Stimulated activated CD4-positive, alpha-beta T cell treated with anti-CD3 and anti-CD28 coated beads, TNF-alpha, amount 100 ng/mL, for 48 hours (primary cell): ENCODE data around the gene CYS1.
"Not testable (repeated sequence)": the region's sequence is repeated elsewhere in the genome, so short reads cannot be mapped to it uniquely, and the experiment has no call there.

ENCODE experiments used
- DNase-seq, 3 donors: peaks; one replicate each; pipeline ENCODE4 v3.0.0-alpha.2; 2020; ENCODE audit warnings: low read depth in 3 of 3

The CYS1 gene, protein sequence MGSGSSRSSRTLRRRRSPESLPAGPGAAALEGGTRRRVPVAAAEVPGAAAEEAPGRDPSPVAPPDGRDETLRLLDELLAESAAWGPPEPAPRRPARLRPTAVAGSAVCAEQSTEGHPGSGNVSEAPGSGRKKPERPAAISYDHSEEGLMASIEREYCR

DNA sequence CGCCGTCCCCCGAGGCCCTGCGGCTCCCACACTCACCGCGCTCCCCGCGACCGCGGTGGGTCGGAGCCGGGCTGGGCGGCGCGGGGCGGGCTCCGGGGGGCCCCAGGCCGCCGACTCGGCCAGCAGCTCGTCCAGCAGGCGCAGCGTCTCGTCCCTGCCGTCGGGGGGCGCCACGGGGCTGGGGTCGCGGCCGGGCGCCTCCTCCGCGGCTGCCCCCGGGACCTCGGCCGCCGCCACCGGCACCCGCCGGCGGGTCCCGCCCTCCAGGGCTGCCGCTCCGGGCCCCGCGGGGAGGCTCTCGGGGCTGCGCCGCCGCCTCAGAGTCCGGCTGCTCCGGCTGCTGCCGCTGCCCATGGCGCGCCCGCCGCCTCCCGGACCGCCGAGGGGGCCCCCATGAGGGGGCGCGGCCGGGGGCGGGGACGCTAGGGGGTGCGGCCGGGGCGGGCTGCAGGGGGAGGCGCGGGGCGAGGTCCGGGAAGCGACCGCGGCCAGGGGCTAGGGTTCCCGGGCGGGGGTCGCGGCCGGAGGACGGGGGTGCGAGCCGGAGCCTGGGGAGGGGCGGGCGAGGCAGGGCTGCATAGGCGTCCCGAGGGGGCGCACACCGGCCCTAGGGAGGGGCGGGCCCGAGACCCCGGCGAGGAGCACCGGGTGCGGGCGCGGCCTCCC, at the start of gene CYS1:
Gene CYS1 (minus strand): TSS at position 542 of the 666 bp plus-strand sequence. CDS start 188 bp downstream, at position 354.
- DNase-seq: no peak

DNA sequence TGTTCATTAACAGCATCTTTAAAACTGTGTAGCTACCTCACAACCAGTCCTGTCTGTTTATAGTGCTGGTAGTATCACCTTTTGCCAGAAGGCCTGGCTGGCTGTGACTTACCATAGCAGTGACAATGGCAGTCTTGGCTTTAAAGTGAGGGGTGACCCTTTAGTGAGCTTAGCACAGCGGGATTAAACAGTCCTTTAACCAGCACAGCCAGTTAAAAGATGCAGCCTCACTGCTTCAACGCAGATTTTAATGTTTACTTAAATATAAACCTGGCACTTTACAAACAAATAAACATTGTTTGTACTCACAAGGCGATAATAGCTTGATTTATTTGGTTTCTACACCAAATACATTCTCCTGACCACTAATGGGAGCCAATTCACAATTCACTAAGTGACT, 49.3 kb upstream of the CYS1 start:
- DNase-seq: no peak

DNA sequence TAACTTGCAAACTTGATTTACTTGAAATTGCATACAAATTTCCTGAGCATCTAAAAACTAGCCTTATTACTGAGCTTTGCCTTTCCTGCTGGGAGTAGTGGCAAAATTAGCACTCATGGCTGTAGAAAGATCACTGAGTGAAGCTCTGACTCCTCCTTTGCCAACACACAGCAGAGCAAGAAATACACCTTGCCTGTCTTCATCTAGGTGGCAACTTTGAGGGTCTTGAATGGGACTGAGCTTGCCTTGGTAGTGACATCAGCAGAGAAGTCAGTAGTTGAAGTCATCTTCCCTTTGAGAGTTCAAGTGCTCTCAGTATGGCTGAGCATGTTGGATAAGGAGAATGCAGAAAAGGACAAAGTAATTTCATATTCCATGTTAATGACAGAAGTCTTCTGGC, 48.2 kb upstream of the CYS1 start:
- no peak for DNase-seq

GRCh38 chr2:10126632-10127026, 46.4 kb upstream of the CYS1 start:
- no peak for DNase-seq

DNA sequence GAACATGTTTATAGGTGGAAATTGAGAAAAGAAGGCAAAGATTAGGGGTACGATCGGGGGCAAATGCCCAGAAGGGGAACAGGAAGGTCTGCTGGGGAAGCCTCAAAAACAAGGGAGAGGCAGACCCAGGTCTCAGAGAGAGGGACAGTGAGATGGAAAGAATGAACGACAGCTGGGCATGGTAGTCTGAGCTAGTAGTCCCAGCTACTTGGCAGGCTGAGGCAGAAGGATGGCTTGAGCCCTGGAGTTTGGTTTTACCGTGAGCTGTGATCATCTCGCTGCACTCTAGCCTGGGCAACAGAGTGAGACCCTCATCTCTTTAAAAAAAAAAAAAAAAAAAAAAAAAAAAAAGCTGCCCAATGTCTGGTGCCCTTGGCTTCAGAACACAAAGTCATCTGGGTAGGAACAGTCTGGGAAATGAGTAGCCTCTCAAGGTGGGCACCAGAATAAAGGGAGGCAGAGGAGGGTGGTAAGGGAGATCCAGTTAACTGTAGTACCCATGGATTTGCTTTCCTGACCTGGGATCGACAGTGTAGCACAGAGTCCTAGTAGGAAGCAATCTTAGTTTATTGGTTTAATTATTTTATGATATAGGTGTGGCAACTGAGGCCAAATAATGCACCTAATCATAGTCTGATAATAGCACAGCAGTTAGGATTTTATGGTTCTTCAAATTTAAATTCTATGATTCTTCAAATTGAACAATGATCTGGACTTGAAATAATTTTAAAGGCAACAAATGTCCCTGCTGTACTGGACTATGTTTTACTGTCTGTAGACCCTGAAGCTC, 45.8 kb upstream of the CYS1 start:
- DNase-seq: no peak

DNA sequence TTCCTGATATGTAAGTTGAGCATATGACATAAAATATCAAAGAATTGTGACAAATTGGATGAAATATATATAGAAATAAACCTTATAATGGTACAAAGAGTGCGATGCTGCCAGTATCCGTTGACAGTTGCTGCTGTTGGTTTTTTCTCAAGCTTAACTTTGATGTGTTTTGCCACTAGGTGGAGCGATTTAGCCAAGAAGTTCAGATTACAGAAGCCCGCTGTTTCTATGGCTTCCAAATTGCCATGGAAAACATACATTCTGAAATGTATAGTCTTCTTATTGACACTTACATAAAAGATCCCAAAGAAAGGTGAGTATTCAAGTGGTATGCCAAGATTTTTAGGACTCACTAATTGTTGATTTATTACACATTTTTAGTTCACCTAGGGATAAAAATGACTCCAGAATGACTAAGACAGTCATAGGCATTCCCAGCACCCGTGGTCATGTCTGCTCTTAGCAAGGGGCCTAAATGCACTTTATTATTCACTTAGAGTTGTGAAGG, 44.4 kb upstream of the CYS1 start:
- DNase-seq: no peak

DNA sequence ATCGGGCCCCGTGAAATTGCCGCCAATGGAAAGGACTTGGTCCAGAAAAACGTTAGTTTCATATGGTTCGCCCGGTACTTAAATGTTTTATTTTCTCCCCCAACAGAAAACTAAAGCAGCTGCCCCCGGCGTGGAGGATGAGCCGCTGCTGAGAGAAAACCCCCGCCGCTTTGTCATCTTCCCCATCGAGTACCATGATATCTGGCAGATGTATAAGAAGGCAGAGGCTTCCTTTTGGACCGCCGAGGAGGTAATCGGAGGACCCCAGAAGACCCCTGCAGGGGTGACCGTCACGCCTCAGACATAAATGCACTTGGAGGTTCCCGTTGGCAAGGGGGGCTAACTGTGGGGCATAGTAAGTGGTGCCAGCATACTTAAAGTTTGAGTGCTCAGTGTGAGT, 43.1 kb upstream of the CYS1 start:
- DNase-seq: no peak

- peak; percentile 83 to 96 (median 94) for DNase-seq
Measured at GRCh38 chr2:10122500-10123280, 42.5 kb upstream of the CYS1 start, which contains the start of gene RRM2. RRM2 (plus strand) TSS chr2:10122739; CDS start chr2:10122799, 60 bp downstream.

- DNase-seq: no peak
Measured at GRCh38 chr2:10120877-10121574, 40.8 kb upstream of the CYS1 start.

DNA sequence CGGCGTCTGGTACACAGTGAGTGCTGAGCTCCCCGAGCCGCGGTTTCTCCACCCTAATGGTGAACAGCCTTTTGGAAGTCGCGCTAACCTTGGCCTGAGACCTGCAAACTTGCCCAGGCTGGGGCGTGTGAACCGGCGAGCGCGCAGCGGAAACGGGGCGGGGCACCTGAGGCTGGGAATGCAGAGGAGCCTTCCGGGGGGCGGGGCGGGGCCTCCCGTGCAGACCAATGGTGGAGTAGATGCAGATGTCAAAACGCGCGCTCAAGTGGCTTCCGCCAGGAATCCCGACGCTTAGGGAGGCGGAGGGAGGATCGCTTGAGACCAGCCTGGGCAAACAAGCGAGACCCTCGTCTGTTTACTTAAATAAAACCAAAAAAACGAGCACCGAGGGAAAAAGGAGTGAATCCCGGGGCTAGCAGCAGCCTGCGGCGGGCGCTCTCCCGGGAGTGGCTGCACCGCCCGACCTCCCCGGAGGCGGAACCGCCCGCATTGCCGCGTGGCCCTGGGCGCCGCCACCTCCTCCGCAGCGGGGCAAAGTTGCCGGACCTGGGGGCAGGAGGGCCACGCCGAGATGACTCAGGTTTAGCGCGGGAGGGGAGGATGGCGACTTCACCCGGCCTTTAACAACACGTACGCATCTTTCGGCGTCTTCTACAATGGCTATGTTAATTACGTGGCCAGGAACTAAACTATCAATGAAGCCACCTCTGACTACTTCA, 40.1 kb upstream of the CYS1 start:
- DNase-seq: peak; percentile 91 to 95 (median 95)

GRCh38 chr2:10119601-10120157, 39.5 kb upstream of the CYS1 start:
- no peak for DNase-seq

GRCh38 chr2:10119027-10119325, 38.8 kb upstream of the CYS1 start:
- no peak for DNase-seq

GRCh38 chr2:10109311-10109710, 29.1 kb upstream of the CYS1 start:
- DNase-seq: no peak

DNA sequence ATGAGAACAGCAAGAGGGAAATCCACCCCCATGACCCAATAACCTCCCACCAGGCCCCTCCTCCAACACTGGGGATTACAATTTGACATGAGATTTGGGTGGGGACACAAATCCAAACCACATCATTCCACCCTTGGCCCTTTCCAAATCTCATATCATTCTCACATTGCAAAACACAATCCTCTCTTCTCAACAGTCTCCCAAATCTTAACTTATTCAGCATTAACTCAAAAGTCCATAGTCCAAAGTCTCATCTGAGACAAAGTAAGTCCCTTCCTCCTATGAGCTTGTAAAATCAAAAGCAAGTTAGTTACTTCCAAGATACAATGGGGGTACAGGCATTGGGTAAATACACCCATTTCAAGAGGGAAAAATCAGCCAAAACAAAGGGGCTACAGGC, 24.7 kb upstream of the CYS1 start:
- DNase-seq: not testable (repeated sequence)

DNA sequence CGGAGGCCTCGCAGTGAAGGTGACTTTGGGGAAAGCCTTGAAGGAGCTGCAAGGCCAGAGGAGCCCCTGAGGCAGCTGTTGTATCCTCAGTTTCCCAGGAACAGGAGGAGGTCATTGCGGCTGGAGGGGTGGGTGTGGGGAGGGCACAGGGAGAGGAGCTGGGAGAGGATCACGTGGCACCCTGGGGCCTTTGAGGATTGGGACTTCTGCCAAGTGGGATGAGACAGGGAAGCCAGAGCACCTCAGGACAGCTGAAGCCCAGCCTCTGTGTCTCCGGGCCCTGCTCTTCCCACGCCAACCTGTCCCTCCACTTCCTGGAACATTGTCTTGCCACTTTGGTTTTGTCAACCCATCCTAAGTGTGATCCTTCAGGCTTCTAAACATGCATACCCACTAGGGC, 23.0 kb upstream of the CYS1 start:
- no peak for DNase-seq

GRCh38 chr2:10101491-10101890, 21.3 kb upstream of the CYS1 start:
- DNase-seq: no peak

DNA sequence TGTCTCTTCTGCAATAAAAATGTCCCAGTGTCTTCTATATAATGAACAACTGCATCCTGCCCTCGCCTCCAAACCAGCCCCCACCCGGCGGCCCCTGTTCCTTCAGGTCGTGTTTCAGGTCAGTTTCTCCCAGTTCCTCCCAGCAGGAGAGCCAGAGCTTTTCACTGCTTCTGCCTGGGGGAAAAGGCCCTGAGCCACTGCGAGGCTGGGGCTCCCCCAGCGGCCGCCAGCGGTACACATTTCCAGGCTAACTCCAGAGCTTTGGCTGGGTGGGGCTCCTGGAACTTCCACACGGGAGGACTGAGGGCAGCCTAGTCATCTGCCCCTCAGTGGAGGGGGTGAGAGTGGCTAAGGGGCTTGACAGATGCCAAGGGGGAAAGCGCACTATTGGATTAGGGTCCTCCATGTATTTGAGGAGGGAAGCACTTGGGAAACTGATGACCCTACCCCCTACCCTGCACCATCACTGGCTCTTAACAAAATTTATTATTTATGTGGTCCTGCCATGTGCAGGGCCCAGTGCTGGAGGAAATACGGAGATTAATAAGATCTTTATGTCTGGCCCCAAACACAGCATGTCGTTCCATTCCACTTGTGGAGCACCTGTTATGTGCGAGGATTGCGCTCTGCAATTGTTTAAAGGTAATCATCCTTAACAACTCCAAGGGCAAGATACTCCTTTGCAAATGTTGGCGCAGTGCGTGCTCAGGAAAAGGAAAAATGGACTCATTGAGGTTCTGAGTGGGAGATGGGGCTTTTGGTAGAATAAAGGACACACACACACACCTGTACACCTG, 17.3 kb upstream of the CYS1 start:
- DNase-seq: peak in 1 of 3 donors; percentile 28

- DNase-seq: no peak
Measured at GRCh38 chr2:10096641-10097040, 16.4 kb upstream of the CYS1 start.

DNA sequence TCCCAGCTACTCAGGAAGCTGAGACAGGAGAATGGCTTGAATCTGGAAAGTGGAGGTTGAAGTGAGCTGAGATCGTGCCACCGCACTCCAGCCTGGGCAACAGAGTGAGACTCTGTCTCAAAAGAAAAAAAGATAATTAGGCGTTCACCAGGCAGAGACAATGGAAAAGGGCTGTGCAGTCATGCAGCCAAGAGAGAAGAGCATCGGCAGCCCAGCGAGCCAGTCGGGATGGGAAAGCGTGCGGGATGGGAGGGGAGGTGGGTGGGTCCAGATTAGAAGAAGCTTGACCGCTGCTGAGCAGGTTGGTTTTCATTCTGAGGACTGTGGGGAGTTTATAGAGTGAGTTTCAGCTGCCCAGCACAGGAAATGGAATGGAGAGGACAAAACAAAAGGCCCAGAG, 15.0 kb upstream of the CYS1 start:
- DNase-seq: no peak
